HL-60 (cell line): ENCODE measurements around the gene SDR42E2.

Experiments
- DNase-seq, 2 experiments: peaks; one replicate each; pipeline ENCODE4 v3.0.0-alpha.2; 2010 to 2020; ENCODE audit warnings: low read depth in 1 of 2, low spot score in 1 of 2
- H3K27ac ChIP-seq: fragments of 250-450 bp; sonication (Bioruptor Pico); replicated peaks from 2 replicates; pipeline ENCODE4 v1.5.1; 2020; ENCODE audit warnings: mild to moderate bottlenecking, moderate library complexity
- H3K27me3 ChIP-seq: fragments of 250-450 bp; sonication (Bioruptor Pico); 2 replicates; pipeline ENCODE4 v1.5.1; 2021; ENCODE audit warnings: mild to moderate bottlenecking, moderate library complexity; ENCODE audit not compliant: insufficient read depth, poor library complexity, severe bottlenecking
- H3K4me3 ChIP-seq: replicated peaks from 2 replicates; pipeline ENCODE4 v1.5.1; 2011; ENCODE audit warnings: mild to moderate bottlenecking, control low read depth, low read length; ENCODE audit not compliant: insufficient read depth
- GABPA ChIP-seq: IDR thresholded peaks from 2 replicates; pipeline ENCODE4 v1.6.1; 2012; ENCODE audit warnings: low read depth
- POLR2AphosphoS5 ChIP-seq: IDR thresholded peaks from 2 replicates; pipeline ENCODE4 v1.6.1; 2012; ENCODE audit warnings: low read depth
- REST ChIP-seq: IDR thresholded peaks from 2 replicates; pipeline ENCODE4 v1.6.1; 2012; ENCODE audit warnings: low read depth; ENCODE audit not compliant: insufficient replicate concordance
- SPI1 ChIP-seq: IDR thresholded peaks from 2 replicates; pipeline ENCODE4 v1.6.1; 2012; ENCODE audit warnings: low read depth, mild to moderate bottlenecking, borderline replicate concordance
- TF ChIP-seq, protein P1 (sequence below): IDR thresholded peaks from one replicate; pipeline ENCODE4 v1.5.1; 2011; ENCODE audit warnings: low read length, control low read depth, inconsistent platforms; ENCODE audit not compliant: insufficient read depth

Gene SDR42E2

GRCh38 chr16:22162656-22163009 is 327 bp downstream of the SDR42E2 start:
- no peak overlapping the region for H3K27ac ChIP-seq
- H3K27me3 ChIP-seq = peaks cover 14% of the 10 kb centered on the region
- no peak for DNase-seq
- TF ChIP-seq, protein P1, sequence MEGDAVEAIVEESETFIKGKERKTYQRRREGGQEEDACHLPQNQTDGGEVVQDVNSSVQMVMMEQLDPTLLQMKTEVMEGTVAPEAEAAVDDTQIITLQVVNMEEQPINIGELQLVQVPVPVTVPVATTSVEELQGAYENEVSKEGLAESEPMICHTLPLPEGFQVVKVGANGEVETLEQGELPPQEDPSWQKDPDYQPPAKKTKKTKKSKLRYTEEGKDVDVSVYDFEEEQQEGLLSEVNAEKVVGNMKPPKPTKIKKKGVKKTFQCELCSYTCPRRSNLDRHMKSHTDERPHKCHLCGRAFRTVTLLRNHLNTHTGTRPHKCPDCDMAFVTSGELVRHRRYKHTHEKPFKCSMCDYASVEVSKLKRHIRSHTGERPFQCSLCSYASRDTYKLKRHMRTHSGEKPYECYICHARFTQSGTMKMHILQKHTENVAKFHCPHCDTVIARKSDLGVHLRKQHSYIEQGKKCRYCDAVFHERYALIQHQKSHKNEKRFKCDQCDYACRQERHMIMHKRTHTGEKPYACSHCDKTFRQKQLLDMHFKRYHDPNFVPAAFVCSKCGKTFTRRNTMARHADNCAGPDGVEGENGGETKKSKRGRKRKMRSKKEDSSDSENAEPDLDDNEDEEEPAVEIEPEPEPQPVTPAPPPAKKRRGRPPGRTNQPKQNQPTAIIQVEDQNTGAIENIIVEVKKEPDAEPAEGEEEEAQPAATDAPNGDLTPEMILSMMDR = no peak
- TF ChIP-seq REST (no peak), POLR2AphosphoS5 (no peak), SPI1 (no peak), GABPA (no peak)
- H3K4me3 ChIP-seq = no peak overlapping the region

DNA sequence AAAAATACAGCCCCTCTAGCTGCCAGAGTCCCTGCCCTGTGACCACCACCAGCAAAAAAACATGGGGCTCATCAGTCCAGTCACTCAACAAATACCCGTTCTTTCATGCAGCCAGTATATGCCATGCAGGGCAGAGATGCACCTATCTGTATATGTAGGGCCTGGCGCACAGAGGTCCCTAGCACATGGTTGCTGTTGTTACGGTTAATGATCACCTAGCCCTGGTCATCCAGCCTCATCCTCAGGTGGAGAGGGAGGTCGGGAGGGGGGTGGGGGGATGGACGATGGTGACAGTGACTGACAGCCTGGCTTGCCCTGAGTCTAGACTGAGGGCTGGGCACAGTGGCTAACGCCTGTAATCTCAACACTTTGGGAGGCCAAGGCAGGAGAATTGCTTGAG is 1.5 kb downstream of the SDR42E2 start:
- TF ChIP-seq SPI1 (no peak), REST (no peak), POLR2AphosphoS5 (no peak), GABPA (no peak)
- TF ChIP-seq, protein P1 = no peak
- Histone ChIP-seq H3K27ac (no peak overlapping the region), H3K27me3 (peaks cover 14% of the 10 kb centered on the region), H3K4me3 (no peak overlapping the region)
- no peak for DNase-seq

DNA sequence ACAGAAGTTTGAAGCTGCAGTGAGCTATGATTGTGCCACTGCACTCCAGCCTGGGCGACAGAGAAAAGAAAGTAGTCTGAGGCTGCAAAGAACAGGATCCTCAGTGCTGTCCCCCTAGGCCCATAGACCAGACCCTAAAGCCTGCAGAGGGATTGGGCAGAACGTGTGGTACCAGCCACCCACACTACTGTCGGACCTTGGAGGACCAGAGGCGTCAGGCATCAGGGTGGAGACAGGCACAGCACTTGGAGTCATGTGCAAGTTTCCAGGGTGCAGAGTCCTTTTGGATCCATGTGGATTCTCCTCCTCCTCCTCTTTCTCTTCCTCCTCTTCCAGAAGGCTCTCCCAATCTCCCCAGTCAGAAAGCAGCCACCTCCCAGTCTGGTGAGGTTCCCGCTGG is 2.2 kb downstream of the SDR42E2 start:
- DNase-seq = no peak
- TF ChIP-seq POLR2AphosphoS5 = no peak
- TF ChIP-seq, protein P1 = no peak
- no peak for TF ChIP-seq SPI1
- TF ChIP-seq GABPA = no peak
- peaks cover 14% of the 10 kb centered on the region for H3K27me3 ChIP-seq
- H3K27ac ChIP-seq = no peak overlapping the region
- H3K4me3 ChIP-seq = no peak overlapping the region

DNA sequence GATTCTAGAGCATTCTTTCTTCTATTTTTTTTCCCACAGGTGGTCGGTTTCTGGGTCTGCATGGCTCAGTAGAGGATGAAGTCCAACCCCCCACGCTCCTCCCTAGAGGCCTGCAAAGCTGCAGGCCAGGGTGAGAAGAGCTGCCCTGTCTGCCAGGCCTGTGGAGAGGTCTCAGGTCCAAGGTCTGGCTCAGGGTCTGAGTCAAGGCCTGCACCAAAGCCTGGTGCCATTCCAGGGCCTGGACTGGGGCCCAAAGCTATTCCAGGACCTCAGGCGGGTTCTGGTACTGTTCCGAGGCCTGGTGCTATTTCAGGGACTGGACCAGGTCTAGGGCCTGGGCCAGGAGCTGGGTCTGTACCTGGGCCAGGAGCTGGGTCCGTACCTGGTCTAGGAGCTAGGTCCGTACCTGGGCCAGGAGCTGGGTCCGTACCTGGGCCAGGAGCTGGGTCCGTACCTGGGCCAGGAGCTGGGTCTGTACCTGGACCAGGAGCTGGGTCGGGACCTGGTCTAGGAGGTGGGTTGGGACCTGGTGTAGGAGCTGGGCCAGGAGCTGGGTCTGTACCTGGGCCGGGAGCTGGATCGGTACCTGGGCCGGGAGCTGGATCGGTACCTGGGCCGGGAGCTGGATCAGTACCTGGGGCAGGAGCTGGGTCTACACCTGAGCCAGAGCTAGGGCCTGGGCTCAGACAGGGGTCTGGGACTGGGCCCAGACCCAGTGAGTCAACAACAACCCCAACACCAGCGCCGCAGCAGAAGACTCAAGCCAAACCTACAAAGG is 3.4 kb downstream of the SDR42E2 start:
- H3K27ac ChIP-seq = no peak overlapping the region
- no peak for DNase-seq
- H3K27me3 ChIP-seq = peaks cover 14% of the 10 kb centered on the region
- no peak overlapping the region for H3K4me3 ChIP-seq
- TF ChIP-seq REST = no peak
- TF ChIP-seq, protein P1 = no peak
- no peak for TF ChIP-seq GABPA
- TF ChIP-seq SPI1 = no peak
- no peak for TF ChIP-seq POLR2AphosphoS5
